ENCODE measurements around the gene RSPO3.

Gene RSPO3

DNA sequence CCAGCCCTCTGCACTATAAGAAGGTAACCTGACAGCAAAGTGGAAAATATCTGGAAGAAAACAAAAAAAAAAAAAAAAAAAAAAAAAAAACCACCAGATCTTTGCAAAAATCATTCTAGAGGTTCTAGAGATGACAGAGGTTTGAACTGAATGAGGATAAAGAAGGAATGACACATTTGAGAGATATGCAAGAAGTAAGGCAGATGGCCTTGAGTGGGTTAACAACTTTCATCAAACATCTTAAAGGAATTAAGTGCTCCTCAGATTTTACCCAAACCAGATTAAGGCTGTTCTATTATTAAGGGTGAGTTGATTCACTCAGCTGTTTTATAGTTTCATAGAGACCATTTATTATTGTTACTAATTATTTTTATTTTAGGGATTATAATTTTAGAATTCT, 62.0 kb downstream of the RSPO3 start:
- H3F3A ChIP-seq (ENCODE audit: insufficient read depth, low read length): no peaks in the 10 kb centered on the region
- no peak overlapping the region for H3K4me2 ChIP-seq (ENCODE audit: low read length)
- no peaks in the 10 kb centered on the region for H3K4me1 ChIP-seq (ENCODE audit: insufficient read depth, low read length, severe bottlenecking)
- no peak overlapping the region for H2AFZ ChIP-seq (ENCODE audit: low read length)
- H4K20me1 ChIP-seq (ENCODE audit: insufficient read depth, low read length): no peaks in the 10 kb centered on the region
- no peak overlapping the region for H3K27ac ChIP-seq (ENCODE audit: low read depth, low read length, poor library complexity, severe bottlenecking)
- H3K9ac ChIP-seq (ENCODE audit: low read length): no peak overlapping the region
- no peaks in the 10 kb centered on the region for H3K9me2 ChIP-seq (ENCODE audit: low read depth, low read length)
- TF ChIP-seq EZH2 (IDR thresholded peaks at IDR 0.05; ENCODE audit: borderline replicate concordance, low read length): no peak
- TF ChIP-seq, protein P1, sequence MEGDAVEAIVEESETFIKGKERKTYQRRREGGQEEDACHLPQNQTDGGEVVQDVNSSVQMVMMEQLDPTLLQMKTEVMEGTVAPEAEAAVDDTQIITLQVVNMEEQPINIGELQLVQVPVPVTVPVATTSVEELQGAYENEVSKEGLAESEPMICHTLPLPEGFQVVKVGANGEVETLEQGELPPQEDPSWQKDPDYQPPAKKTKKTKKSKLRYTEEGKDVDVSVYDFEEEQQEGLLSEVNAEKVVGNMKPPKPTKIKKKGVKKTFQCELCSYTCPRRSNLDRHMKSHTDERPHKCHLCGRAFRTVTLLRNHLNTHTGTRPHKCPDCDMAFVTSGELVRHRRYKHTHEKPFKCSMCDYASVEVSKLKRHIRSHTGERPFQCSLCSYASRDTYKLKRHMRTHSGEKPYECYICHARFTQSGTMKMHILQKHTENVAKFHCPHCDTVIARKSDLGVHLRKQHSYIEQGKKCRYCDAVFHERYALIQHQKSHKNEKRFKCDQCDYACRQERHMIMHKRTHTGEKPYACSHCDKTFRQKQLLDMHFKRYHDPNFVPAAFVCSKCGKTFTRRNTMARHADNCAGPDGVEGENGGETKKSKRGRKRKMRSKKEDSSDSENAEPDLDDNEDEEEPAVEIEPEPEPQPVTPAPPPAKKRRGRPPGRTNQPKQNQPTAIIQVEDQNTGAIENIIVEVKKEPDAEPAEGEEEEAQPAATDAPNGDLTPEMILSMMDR (IDR thresholded peaks at IDR 0.05; ENCODE audit: low read length): no peak
- no peaks in the 10 kb centered on the region for H3K27me3 ChIP-seq (ENCODE audit: insufficient read depth, low read length)
- H3K4me3 ChIP-seq (ENCODE audit: low read depth, low read length, poor library complexity, severe bottlenecking): no peak overlapping the region
- no peaks in the 10 kb centered on the region for H3K36me3 ChIP-seq (ENCODE audit: insufficient read depth, low read length)
- H3K9me3 ChIP-seq (ENCODE audit: low read length): no peaks in the 10 kb centered on the region
- no peaks in the 10 kb centered on the region for H3K79me2 ChIP-seq (ENCODE audit: insufficient read depth, low read length)

DNA sequence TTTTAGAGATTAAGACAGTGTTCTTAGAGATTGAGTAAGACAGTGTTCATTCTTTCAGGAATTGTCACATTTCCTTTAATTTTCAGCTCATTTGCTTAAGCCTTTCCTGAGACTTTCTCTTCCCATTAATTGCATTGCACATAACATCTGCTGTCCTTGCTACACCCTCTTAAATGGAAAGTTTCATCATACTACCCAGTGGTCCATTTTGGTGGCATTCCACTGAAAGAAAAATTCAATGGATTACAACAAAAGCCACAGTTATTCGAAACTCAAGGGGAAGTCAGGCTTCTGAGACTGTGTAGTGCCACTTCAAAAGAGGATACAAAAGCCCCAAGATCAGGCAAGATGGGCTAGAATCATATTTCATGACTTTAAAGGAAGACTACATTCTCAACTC, 64.0 kb downstream of the RSPO3 start:
- Histone ChIP-seq H3F3A (ENCODE audit: insufficient read depth, low read length) (no peaks in the 10 kb centered on the region), H3K36me3 (ENCODE audit: insufficient read depth, low read length) (no peaks in the 10 kb centered on the region), H3K9me3 (ENCODE audit: low read length) (no peaks in the 10 kb centered on the region), H3K4me2 (ENCODE audit: low read length) (no peak overlapping the region), H3K27me3 (ENCODE audit: insufficient read depth, low read length) (no peaks in the 10 kb centered on the region), H3K79me2 (ENCODE audit: insufficient read depth, low read length) (no peaks in the 10 kb centered on the region), H3K9ac (ENCODE audit: low read length) (no peak overlapping the region), H4K20me1 (ENCODE audit: insufficient read depth, low read length) (no peaks in the 10 kb centered on the region), H3K4me1 (ENCODE audit: insufficient read depth, low read length, severe bottlenecking) (no peaks in the 10 kb centered on the region), H3K27ac (ENCODE audit: low read depth, low read length, poor library complexity, severe bottlenecking) (no peak overlapping the region), H3K9me2 (ENCODE audit: low read depth, low read length) (no peaks in the 10 kb centered on the region), H2AFZ (ENCODE audit: low read length) (no peak overlapping the region), H3K4me3 (ENCODE audit: low read depth, low read length, poor library complexity, severe bottlenecking) (no peak overlapping the region)
- TF ChIP-seq, protein P1 (IDR thresholded peaks at IDR 0.05; ENCODE audit: low read length): no peak
- TF ChIP-seq EZH2 (IDR thresholded peaks at IDR 0.05; ENCODE audit: borderline replicate concordance, low read length): no peak

DNA sequence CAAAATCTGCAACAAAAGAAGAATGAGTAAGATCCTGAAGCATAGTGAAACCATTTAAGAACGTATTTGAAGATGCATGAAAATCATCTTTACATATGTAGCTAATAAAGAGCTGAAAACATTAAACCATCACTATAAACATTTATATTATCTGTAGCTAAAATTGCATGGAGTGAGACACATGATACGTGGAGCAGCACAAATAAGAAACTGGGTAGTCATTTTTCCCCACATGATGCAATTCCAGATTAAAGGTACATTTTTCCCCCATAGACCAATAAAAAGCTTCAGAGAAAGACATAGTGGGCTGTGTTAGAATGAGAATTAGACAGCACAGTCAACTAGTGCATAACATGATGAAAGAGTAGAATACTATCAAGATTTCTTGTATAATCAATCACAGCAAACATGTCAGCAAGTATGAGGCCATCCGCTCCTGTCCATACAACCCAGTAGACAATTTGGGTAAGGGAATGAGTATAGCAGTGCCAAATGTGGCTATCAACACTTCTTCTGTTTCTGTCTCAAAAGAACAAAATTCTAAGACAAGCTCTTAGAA, 67.0 kb downstream of the RSPO3 start:
- no peaks in the 10 kb centered on the region for H3K9me3 ChIP-seq (ENCODE audit: low read length)
- no peak overlapping the region for H3K9ac ChIP-seq (ENCODE audit: low read length)
- no peak overlapping the region for H3K27ac ChIP-seq (ENCODE audit: low read depth, low read length, poor library complexity, severe bottlenecking)
- no peaks in the 10 kb centered on the region for H3F3A ChIP-seq (ENCODE audit: insufficient read depth, low read length)
- H2AFZ ChIP-seq (ENCODE audit: low read length): no peak overlapping the region
- H3K79me2 ChIP-seq (ENCODE audit: insufficient read depth, low read length): no peaks in the 10 kb centered on the region
- no peaks in the 10 kb centered on the region for H4K20me1 ChIP-seq (ENCODE audit: insufficient read depth, low read length)
- H3K4me2 ChIP-seq (ENCODE audit: low read length): no peak overlapping the region
- no peaks in the 10 kb centered on the region for H3K27me3 ChIP-seq (ENCODE audit: insufficient read depth, low read length)
- no peak overlapping the region for H3K4me3 ChIP-seq (ENCODE audit: low read depth, low read length, poor library complexity, severe bottlenecking)
- H3K9me2 ChIP-seq (ENCODE audit: low read depth, low read length): no peaks in the 10 kb centered on the region
- H3K36me3 ChIP-seq (ENCODE audit: insufficient read depth, low read length): no peaks in the 10 kb centered on the region
- no peaks in the 10 kb centered on the region for H3K4me1 ChIP-seq (ENCODE audit: insufficient read depth, low read length, severe bottlenecking)
- TF ChIP-seq, protein P1 (IDR thresholded peaks at IDR 0.05; ENCODE audit: low read length): no peak
- TF ChIP-seq EZH2 (IDR thresholded peaks at IDR 0.05; ENCODE audit: borderline replicate concordance, low read length): no peak
